Stomach (tissue), 9 donors: ENCODE measurements around the gene MUC12. TPM values are rescaled to one million over a fixed set of nuclear protein-coding genes. Genes with fewer than 3 reads are reported as not detected.

ENCODE experiments used
- DNase-seq, 2 donors: peaks; one replicate each; pipeline versions ENCODE4 v3.0.0 to v3.0.0-alpha.2; 2013 to 2019
- H3K27ac ChIP-seq, 5 donors: fragments of 200-600 bp in 4 of 5; sonication (generic) in 4 of 5; one replicate each; pipeline ENCODE4 v1.5.1; 2013 to 2019; ENCODE audit warnings: mild to moderate bottlenecking in 1 of 5, moderate library complexity in 1 of 5
- H3K27me3 ChIP-seq, 3 donors: fragments of 200-600 bp; sonication (generic); one replicate each; pipeline ENCODE4 v1.5.1; 2017 to 2019; ENCODE audit warnings: mixed run types in 1 of 3
- H3K36me3 ChIP-seq, 4 donors: fragments of 200-600 bp; sonication (generic); 1 replicate in 3 of 4; 2 replicates in 1 of 4; pipeline ENCODE4 v1.5.1; 2016 to 2019
- H3K4me1 ChIP-seq, 4 donors: fragments of 200-600 bp; sonication (generic); one replicate each; pipeline ENCODE4 v1.5.1; 2016 to 2019
- H3K4me3 ChIP-seq, 4 donors: fragments of 200-600 bp; sonication (generic) in 3 of 4; one replicate each; pipeline ENCODE4 v1.5.1; 2016 to 2019; ENCODE audit warnings: mild to moderate bottlenecking in 1 of 4
- H3K9me3 ChIP-seq, 4 donors: fragments of 200-600 bp; sonication (generic); one replicate each; pipeline ENCODE4 v1.5.1; 2016 to 2019
- EP300 ChIP-seq: sonication (generic); formaldehyde crosslinking; IDR thresholded peaks from one replicate; pipeline ENCODE4 v1.6.1; 2017; ENCODE audit warnings: antibody characterized with exemption
- POLR2A ChIP-seq, 4 donors: fragments of 450-650 bp; IDR thresholded peaks; one replicate each; pipeline ENCODE4 v1.6.1; 2016; ENCODE audit warnings: antibody characterized with exemption in 4 of 4, control low read depth in 2 of 4, mild to moderate bottlenecking in 1 of 4, moderate library complexity in 1 of 4
- POLR2AphosphoS5 ChIP-seq, 3 donors: sonication (generic); formaldehyde crosslinking; IDR thresholded peaks; one replicate each; pipeline ENCODE4 v1.6.1; 2016; ENCODE audit warnings: antibody characterized with exemption in 3 of 3
- WGBS, 5 donors: extraction: QIAGEN DNeasy Blood & Tissue Kit in 3 of 5; methylation state at CpG; one replicate each; pipeline versions ENCODE4 v1.1.5 to v1.1.7; 2013 to 2018; 5-methylcytosine and 5-hydroxymethylcytosine counted together
- intact Hi-C: fragments of 100-400 bp; cut with DNase I; formaldehyde crosslinking; loops from one replicate; pipeline ENCODE4 v1.15.1; 2023; ENCODE audit warnings: low total_unique reads
- polyA plus RNA-seq, 3 donors: library from polyadenylated mRNA; stranded (reverse); fragments of 200-250 nt; gene quantifications; one replicate each; pipeline ENCODE4 v1.2.3, GENCODE V29; 2013
- total RNA-seq, 5 donors: library from RNA; depleted of rRNA; stranded (reverse); fragments of >200 nt; gene quantifications; one replicate each; pipeline versions ENCODE4 v1.1.0 to v1.2.3, GENCODE V29; 2014 to 2016
- TF ChIP-seq, protein P1 (sequence below), 7 experiments: fragments of 450-650 bp in 4 of 7; fragments of 200-600 bp in 3 of 7; sonication (generic) in 3 of 7; IDR thresholded peaks; one replicate each; pipeline ENCODE4 v1.5.1; 2016 to 2019; ENCODE audit warnings: antibody characterized with exemption in 7 of 7, control low read depth in 2 of 7, mild to moderate bottlenecking in 1 of 7
- donor health status: healthy with polysubstance abuse.
- donor health status: Bipolar disorder and iron deficiency.
- donor health status: healthy.

The MUC12 gene
- total and polyA plus RNA-seq, 8 donors: under 0.01 to 76.8 (median 1.4) TPM; not detected in 1

DNA sequence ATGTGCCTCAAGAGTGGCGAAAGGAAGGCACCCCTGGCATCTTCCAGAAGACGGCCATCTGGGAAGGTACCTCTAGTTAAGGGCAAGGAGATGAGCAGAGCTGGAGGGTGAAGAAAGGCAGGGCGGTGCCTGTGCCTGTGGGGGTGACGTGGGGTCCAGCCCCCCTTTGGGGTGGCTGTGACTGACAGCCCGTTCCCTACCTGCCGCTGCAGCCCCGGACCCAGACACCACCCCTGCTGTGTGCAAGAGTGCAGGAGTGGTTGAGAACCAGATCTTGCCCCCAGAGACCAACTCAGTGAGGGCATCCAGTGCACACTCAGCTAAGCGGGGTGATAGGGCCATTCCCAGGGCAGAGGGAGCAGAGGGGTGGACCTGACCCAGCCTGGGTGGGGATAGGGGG is 46.3 kb downstream of the MUC12 start:
- H3K4me3 ChIP-seq: no peak overlapping the region
- H3K36me3 ChIP-seq: peaks cover 0 to 11% (median 0%) of the 10 kb centered on the region in 4 donors
- no peak for DNase-seq
- TF ChIP-seq POLR2AphosphoS5 (IDR thresholded peaks at IDR 0.05) (no peak), POLR2A (IDR thresholded peaks at IDR 0.05) (no peak), EP300 (no peak)
- TF ChIP-seq, protein P1, sequence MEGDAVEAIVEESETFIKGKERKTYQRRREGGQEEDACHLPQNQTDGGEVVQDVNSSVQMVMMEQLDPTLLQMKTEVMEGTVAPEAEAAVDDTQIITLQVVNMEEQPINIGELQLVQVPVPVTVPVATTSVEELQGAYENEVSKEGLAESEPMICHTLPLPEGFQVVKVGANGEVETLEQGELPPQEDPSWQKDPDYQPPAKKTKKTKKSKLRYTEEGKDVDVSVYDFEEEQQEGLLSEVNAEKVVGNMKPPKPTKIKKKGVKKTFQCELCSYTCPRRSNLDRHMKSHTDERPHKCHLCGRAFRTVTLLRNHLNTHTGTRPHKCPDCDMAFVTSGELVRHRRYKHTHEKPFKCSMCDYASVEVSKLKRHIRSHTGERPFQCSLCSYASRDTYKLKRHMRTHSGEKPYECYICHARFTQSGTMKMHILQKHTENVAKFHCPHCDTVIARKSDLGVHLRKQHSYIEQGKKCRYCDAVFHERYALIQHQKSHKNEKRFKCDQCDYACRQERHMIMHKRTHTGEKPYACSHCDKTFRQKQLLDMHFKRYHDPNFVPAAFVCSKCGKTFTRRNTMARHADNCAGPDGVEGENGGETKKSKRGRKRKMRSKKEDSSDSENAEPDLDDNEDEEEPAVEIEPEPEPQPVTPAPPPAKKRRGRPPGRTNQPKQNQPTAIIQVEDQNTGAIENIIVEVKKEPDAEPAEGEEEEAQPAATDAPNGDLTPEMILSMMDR (IDR thresholded peaks at IDR 0.05): no peak
- intact Hi-C loops: no loop called here
- no peak overlapping the region for H3K27ac ChIP-seq
- peaks cover 0 to 37% (median 10%) of the 10 kb centered on the region in 3 donors for H3K27me3 ChIP-seq
- no peaks in the 10 kb centered on the region for H3K9me3 ChIP-seq
- H3K4me1 ChIP-seq: peaks cover 8 to 18% (median 12%) of the 10 kb centered on the region in 4 donors
- WGBS, 5 donors: 82 to 100% (median 85%) methylated on average over 5 to 8 of the region's 8 CpGs

DNA sequence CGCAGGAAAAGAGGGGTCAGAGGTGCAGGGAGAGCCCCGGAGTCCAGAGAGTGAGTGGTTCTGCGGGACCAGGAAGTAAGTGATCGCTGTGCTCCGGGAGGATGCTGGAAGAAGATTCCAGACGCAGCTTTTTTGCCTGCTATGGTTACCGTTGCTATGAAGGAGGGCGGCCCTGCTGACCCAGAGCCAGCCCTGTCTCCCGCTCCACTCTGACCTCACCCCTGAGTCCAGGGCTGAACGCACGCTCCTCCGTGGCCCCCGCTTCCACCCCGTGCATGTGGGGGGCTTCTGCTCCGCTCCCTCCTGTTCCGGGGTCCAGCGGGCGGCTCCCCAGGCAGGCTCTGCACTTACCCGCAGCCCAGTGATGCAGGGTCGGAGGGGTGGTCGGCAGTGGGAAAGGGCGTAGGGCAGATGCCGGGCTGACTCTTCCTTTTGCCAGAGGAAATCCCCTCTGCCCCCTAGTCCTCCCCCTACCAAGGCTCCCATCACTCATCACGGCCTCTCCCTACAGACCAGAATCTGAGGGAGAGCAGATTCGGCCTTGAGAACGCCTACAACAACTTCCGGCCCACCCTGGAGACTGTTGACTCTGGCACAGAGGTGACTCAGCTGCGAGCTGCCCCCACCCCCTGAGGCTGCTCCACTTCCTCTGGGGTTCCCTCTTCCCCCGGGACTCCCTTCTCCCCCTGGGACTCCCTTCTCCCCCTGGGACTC is 47.9 kb downstream of the MUC12 start:
- Histone ChIP-seq H3K27ac (peak overlapping the region in 4 of 5 donors; percentile 47 to 76 (median 62)), H3K4me1 (peaks cover 8 to 18% (median 12%) of the 10 kb centered on the region in 4 donors), H3K27me3 (peaks cover 0 to 51% (median 13%) of the 10 kb centered on the region in 3 donors), H3K9me3 (no peaks in the 10 kb centered on the region), H3K36me3 (peaks cover 0 to 11% (median 0%) of the 10 kb centered on the region in 4 donors), H3K4me3 (peak overlapping the region; percentile 36 to 49 (median 42))
- 0 to 3% (median 2%) methylated on average over 16 to 29 of the region's 29 CpGs for WGBS, 5 donors
- peak; percentile 68 to 95 for DNase-seq
- intact Hi-C loops: no loop called here
- peak in 1 of 3 donors; percentile 50 for TF ChIP-seq POLR2AphosphoS5 (IDR thresholded peaks at IDR 0.05)
- TF ChIP-seq, protein P1 (IDR thresholded peaks at IDR 0.05): no peak

DNA sequence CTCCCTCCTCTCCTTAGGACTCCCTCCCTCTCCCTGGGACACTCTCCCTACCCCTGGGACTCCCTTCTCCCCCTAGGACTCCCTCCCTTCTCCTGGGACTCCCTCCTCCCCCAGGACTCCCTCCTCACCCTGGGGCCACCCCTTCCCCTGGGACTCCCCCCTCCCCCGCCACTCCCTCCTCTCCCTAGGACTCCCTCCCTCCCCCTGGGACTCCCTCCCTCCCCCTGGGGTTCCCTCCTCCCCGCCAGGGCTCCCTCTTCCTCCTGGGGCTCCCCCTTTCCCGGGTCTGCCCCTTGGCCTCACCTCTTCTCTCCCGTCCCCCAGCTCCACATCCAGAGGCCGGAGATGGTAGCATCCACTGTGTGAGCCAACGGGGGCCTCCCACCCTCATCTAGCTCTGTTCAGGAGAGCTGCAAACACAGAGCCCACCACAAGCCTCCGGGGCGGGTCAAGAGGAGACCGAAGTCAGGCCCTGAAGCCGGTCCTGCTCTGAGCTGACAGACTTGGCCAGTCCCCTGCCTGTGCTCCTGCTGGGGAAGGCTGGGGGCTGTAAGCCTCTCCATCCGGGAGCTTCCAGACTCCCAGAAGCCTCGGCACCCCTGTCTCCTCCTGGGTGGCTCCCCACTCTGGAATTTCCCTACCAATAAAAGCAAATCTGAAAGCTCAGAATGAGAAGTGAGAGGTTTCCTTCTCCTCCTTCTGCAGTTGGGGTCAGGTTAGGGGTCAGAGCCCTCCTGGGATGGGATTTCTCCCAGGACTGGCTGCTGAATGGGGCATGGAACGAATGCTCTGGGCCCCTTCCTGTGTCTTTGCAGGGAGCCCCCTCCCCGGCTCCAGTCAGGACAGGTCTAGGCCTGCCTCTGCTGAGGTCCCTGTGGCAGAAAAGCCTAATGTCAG is 49.2 kb downstream of the MUC12 start:
- TF ChIP-seq, protein P1 (IDR thresholded peaks at IDR 0.05): no peak
- TF ChIP-seq EP300 (no peak), POLR2A (IDR thresholded peaks at IDR 0.05) (no peak), POLR2AphosphoS5 (IDR thresholded peaks at IDR 0.05) (no peak)

DNA sequence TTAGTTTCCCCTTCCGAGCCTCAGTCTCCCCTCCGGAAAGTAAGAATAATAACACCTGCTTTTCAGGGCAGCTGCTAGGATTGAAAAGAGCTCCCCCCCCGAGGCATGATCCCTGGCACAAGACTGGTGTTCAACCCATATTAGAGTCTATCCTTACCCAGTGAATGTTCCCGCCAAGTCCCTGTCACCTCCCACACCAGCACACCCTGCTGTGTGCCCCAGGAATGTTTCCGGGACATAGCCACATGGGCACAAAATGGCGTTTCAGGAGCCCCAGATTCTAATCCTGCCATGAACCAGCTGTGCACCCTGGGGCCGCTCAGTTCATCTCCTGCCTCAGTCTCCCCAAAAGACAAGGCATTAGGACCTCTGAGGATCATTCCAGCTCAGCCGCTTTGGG is 51.1 kb downstream of the MUC12 start:
- 74 to 84% (median 78%) methylated on average over 4 to 8 of the region's 8 CpGs for WGBS, 5 donors
- no peak overlapping the region for H3K27ac ChIP-seq
- peaks cover 0 to 54% (median 13%) of the 10 kb centered on the region in 3 donors for H3K27me3 ChIP-seq
- no peaks in the 10 kb centered on the region for H3K9me3 ChIP-seq
- no peak for TF ChIP-seq POLR2A (IDR thresholded peaks at IDR 0.05)
- TF ChIP-seq, protein P1 (IDR thresholded peaks at IDR 0.05): no peak
- no peak for TF ChIP-seq EP300
- no peak for DNase-seq
- H3K36me3 ChIP-seq: no peaks in the 10 kb centered on the region
- intact Hi-C loops: no loop called here
- no peak overlapping the region for H3K4me3 ChIP-seq
- H3K4me1 ChIP-seq: peaks cover 8 to 18% (median 12%) of the 10 kb centered on the region in 4 donors

More for the DNA sequence above, 49.2 kb downstream of the MUC12 start:
- 50 to 57% (median 55%) methylated on average over 6 to 14 of the region's 14 CpGs for WGBS, 5 donors
- intact Hi-C loops: no loop called here
- Histone ChIP-seq H3K27ac (peak overlapping the region in 1 of 5 donors; percentile 46), H3K27me3 (peaks cover 0 to 59% (median 13%) of the 10 kb centered on the region in 3 donors), H3K9me3 (no peaks in the 10 kb centered on the region), H3K4me3 (no peak overlapping the region), H3K36me3 (peaks cover 0 to 5% (median 0%) of the 10 kb centered on the region in 4 donors), H3K4me1 (peaks cover 8 to 18% (median 12%) of the 10 kb centered on the region in 4 donors)
- DNase-seq: peak in 1 of 2 donors; percentile 39
